Smooth muscle cell of the pulmonary artery (primary cell): ENCODE measurements around the gene RLN1. TPM values are rescaled to one million over a fixed set of nuclear protein-coding genes. Genes with fewer than 3 reads are reported as not detected.

Experiments
- total RNA-seq: library from RNA; depleted of rRNA; stranded (reverse); fragments of >200 nt; gene quantifications from 2 replicates; pipeline ENCODE4 v1.2.3, GENCODE V29; 2014

The RLN1 gene
- 0.07 TPM in 1 of 2 replicates, not detected in the other for total RNA-seq

DNA sequence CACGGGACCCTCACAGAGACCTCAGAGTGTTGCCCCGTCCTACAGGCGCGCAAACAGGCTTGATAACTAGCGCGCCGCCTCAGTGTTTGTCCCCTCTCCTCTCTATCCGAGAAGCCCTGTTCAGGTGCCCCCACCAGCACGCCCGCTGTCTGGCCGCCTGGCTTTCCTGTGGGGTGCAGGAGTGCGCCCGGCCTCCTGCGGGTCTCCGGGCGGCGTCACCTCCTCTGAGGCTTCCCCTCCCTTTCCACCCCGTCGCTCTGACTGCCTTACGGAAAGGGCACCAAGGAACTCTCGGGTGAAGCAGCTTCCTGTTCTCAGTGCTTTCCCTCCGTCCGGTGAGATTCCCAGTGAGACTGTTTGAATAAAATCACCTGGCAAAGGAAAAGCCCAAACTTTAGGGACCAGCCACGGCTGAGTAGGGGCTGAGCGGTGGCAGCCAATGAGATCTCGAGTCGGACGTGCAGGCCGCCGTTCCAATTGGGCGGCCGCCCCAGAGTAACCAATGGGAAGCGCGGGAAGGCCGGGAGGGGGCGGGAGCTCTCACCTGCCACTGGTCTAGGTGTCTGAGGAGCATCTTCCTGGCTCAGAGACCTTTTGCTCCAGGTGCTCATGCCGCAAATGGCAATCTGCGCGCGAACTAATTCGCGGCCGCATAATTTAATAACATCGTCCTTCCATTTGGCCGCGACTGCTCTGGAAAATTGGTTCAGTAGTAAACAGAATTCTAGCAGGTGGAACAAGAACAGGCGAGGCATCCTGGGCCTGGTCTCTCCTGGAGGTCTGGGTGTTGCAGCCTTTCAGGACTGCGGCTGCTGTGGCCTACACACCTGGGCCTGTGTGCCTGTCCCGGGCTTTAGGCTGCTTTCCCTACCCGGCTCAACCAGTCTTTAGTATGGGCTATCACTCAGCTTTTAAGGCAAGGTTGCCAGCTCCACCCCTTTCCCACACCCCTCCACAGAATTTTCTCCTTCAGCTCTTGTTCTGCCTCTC lies at the start of gene RLN1:
RLN1 (minus strand) TSS at position 885 of the 990 bp plus-strand sequence; CDS start at position 755, 130 bp downstream.

GRCh38 chr9:5303840-5304795 lies 35.6 kb downstream of the RLN1 start, which contains the start of gene RLN2:
RLN2 (minus strand) TSS chr9:5304716; CDS start chr9:5304580, 136 bp downstream.

Other genes with a start within 250 kb of the RLN1 start
- not detected in 2 replicates for gene INSL6, start 154.2 kb downstream of the RLN1 start, total RNA-seq
- not detected in 2 replicates for gene INSL4, start 108.5 kb downstream of the RLN1 start, total RNA-seq
- not detected in 2 replicates for gene RLN2, start 35.2 kb downstream of the RLN1 start, total RNA-seq
- 8.3 and 9.5 TPM in 2 replicates for gene PLGRKT, start 98.0 kb upstream of the RLN1 start, total RNA-seq
- 4.8 and 8.8 TPM in 2 replicates for gene CD274, start 110.7 kb upstream of the RLN1 start, total RNA-seq
- gene PDCD1LG2, start 170.7 kb upstream of the RLN1 start, total RNA-seq, result 9.1 and 22.8 TPM in 2 replicates